CD4-positive, alpha-beta T cell treated with Interleukin-6 for 4 hours (primary cell): ENCODE results near the gene CPM.

Source experiments
- DNase-seq: peaks from one replicate; pipeline ENCODE4 v3.0.0-alpha.2; 2020; ENCODE audit warnings: mixed read lengths

The CPM gene

DNA sequence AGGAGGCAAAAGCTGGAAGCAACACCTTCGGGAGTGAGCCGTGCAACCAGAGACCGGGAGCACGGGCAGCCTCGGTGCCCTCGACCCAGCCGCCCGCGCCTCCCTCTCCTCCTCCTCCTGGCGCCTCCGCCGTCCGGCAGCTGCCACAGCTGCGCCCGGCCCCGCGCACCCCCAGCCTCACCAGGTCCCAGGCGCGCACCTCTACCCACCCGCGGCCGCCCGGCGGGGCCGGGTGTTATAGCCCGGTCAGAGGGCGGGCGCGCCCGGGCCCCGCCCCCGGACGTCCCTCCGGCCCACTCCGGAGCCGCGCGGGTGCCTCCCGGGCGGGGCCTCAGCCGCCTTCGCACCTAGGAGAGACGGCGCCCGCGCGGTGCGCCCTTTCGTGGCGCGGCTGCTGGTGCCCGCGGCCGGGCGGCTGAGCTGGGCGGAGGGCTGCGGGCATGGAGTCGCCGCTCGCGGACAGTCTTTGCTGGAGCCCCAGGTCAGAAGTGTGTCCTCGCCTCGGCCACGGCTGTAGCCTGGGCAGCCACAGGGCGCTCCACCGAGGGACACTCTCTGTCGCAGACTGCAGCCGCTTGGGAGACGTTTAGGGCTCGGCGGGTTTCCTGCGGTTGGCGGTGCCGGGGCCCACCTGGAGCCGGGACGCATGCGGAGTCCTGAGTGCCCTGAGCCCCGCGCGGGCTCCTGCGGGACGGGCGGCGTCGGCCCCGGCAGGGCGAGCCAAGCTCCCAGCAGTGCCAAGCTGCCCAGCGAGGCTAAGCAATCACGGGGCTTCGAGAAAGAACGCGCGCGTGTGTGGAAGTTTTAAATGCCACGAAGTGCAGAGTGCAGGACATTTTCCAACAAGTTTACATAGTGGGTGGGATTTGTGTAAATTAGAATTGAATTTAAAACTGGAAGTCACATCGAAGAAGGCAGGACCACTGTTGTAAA, at the start of gene CPM:
TSS of gene CPM (minus strand) at position 211 of the 933 bp plus-strand sequence. CDS start 334 bp downstream, outside the sequence.
- peak; percentile 76 for DNase-seq

DNA sequence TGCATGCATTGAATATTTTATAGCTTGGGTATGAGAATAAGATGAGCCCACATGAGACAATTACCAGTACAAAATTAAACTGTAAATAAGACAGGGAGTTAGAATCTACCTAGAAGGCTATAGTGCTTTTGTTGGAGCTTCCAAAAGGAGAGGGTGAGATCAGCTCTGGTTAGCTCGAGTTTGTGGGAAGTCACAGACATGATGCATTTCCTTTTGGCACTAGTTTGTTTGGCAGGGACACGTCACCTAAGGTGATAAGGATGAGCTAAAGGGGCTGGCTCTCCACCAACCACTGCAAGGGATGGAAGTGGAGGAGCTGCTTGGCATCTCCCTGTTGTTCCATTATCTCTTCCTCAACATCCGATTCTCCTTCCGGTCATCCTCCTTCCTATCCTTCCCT, 48.5 kb upstream of the CPM start:
- DNase-seq: no peak

DNA sequence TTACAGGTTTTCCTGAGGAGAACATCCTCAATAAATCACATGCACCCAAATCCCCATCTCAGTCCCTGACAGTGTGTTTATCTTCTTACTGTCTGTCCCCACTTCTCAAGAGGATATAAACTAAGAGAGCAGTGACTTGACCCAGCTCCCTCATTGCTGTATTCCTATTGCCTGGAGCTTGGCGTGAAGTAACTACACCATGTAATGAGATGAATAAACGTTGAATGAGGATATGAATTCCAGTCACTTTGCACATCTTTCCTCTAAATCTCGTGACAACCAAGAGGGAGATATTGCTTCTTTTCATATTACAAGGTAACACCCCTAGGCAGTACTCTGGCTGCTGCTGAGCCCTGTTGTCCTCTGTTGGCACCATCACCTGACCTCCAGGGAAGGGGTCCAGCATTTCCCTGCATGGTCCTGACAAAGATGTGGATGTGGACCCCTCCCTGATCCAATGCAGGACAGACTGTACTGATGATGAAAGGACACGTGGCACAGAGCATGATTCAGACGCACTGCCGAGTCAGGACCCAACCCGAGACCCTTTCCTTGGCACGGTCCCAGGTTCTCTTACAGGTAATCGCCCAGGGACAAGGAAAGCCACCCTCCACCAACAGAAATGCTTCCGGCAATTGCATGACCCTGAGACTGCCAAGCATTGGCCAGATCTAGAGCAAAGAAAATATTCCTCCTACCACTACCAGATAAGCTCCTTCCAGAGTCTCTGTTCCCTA, 47.7 kb upstream of the CPM start:
- no peak for DNase-seq

DNA sequence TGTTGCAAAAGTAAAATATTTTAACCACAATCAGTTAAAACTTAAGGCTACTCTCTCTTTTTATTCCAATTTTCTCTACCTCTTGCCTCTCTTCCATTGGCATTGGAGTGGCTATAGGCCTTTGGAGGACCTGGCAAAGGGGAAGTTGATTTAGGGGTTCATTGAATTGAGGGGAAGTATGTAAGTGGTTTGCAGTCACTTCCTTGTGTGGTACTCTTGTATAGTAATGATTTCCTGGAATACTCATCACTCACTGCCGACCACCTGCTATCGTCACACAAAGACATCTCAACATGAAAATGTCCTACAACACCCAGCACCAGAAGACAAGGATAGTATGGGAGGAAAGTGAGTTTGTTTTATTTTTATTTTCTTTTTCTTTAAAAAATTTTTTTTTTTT, 45.7 kb upstream of the CPM start:
- DNase-seq: no peak

GRCh38 chr12:68977909-68978610, 45.1 kb upstream of the CPM start:
- no peak for DNase-seq

GRCh38 chr12:68977335-68977734, 44.4 kb upstream of the CPM start:
- no peak for DNase-seq

- no peak for DNase-seq
These were observed 43.4 kb upstream of the CPM start for GRCh38 chr12:68976395-68976841.

DNA sequence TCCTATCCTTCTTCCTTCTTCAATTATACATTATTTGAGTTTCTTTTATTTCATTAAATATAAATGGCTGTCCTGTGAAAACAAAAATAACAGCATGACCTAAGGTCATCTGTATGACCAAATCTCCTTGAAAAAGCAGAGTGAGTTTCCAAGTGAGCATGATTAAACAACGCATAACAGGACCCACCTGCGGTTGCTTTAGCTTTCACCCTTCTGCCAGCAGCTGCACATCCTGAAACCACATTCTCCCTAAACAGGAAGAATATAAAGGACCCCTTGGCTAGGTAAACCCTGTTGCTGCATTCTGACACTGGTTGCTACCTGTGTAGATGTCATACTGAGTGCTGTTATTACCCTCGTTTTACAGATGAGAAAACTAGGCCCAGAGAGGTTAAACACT, 42.8 kb upstream of the CPM start:
- DNase-seq: no peak

DNA sequence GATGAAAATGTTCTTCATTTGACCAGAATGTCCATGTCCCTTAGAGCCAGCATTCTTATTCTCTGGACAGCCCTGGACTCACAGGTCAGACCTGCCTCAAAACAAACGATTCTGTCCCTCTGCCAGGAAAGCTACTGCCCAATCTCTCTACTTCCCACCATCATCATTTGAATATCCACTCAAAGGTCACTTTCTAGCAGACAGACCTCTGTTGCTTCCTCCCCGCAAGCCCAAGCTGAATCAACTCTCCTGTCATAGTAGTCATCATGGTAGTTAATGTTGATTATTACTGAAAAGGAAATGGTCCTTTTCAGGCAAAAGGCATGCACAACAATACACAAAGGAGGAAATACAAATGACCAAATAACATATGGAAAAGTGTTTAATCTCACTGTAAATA, 39.6 kb upstream of the CPM start:
- no peak for DNase-seq

DNA sequence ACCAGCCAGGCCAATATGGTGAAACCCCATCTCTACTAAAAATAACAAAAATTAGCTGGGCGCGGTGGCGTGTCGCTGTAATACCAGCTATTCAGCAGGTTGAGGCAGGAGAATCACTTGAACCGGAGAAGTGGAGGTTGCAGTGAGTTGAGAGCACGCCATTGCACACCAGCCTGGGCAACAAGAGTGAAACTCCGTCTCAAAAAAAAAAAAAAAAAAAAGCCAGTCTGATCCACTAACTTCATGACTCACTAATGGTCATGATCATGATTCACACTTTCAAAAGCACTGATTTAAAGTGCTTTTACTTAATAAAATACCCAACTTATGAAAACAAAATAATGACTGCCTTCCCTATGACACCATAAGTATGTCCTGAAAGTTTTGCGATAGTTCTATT, 38.4 kb upstream of the CPM start:
- DNase-seq: no peak

DNA sequence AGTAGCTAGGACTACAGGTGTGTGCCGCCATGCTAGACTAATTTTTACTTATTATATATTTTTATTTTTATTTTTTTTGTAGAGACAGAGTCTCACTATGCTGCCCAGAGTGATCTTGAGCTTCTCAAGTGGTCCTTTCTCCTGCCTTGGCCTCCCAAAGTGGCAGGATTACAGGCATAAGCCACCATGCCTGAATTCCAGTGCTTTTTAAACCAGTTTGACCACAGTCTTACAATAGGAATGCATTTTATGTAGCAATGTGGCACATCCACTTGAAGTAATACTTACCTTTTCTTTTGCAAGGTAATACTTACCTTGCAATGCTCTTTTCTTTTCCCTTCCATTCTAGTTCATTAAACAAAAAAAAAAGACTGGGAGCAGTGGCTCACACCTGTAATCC, 38.0 kb upstream of the CPM start:
- DNase-seq: no peak

GRCh38 chr12:68970306-68970705, 37.3 kb upstream of the CPM start:
- no peak for DNase-seq

DNA sequence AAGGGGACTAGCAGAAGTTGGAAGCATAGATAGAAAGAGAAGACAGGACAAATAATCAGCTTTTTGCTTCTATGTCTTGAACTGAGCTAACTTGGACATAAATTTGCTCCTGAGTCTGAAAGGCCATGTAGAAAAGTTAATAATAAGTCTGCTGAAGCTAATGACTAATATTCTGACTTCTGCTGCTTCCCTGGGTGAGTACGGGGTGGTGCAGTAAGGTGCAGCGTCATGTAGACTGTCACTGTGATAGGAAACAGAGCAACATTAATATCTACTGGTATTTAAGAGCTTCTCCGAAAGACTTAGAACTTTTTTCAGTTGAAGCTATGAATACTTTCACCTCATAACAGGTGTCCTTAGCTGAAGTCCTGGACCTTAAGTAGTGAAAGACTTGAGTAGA, 34.1 kb upstream of the CPM start:
- no peak for DNase-seq

DNA sequence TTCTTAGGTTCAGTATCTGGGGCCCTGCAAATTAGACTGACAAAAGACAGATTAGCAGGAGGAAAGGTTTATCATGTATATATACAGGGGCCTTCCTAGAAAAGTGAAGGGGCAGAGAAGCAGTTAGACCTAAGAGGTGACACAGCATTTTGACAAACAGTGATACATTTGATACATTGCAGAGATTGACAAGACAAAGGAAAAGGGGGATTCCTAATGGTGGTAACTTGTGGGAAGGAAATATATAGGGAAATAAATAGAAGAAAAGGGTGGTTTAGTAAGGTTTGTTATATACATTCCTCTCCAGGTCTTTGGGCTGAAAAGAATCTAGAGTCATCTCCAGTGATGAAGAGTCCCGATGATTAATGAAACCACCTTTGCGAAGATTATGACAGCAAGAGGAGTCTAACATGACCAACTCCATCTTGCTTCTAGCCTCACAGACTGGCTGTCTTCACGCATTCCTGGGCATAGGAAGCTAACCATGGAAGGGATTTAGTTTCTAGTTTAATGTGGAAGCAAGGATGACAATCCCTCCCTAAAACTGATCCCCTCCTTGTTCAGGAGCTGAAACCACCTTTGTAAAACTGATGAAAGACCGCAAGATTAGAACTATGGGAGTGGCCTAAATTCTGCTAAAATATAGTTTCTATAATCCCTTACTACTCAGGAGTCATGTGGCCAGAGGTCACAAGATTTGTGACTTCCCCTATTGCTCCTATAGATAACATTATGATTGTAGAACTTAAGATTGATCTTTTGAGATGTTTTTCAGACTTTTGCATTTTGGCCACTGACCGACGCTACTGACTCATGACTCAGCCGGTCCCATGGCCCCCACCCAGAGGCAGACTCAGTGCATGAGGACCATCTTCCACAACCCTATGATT, 31.1 kb upstream of the CPM start:
- no peak for DNase-seq

GRCh38 chr12:68962877-68963855, 30.2 kb upstream of the CPM start:
- DNase-seq: no peak

DNA sequence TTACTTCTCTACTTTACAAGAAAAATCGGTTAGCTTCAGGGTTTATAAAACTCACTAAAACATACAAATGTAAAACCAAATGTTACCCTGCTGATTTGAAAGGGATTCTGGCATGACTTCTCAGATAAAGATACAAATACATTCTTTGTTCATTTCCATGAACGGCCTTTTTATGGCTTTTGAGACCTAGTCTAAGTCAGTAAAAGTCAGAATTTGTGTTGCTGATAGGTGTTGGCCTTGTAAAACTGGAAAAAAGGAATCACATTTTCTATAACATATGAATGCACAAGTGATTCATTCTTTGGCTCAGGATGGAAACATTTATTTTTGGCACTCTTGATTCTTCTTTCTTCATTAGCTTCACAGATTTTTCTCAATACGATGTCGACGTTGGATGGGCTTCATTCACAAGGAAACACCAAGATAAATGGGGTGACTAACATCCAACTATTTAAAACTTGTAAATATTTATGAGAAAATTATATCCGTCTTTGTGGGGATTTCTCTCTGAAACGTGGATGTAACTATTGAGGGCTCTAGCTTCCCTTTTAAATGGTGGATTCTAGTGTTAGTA, 27.0 kb upstream of the CPM start:
- DNase-seq: no peak

DNA sequence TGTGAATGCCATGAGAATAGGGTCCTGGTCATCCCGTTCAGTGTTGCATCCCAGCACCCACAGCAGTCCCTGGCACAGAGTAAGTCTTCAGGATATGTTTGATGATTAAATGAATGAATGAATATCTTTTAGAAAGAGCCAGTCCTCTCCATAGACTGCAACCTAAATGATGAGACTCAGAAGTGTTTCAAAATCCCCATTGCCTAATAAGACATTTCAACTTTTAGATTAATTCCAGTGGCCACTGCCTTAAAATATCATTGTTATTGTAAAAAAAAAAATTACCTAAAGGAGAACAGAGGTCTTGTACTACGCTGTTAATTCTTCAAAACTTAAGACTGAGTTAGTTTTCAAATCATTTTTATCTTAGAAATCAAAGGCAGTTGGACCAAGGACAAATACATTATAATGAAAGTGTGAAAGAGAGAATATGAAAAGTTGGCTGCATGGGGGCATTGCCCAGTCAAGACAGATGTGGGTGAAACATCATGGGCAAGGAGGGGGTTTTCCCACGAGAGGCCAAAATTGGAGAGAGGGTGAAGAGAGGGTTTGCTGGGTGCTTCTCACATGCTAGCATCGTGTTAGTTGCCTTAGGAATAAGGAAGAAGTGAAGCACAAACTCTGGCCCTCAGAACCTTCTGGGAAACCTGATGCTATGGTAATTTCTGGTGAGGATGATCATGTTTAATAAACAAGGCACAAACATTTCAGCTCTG, 26.3 kb upstream of the CPM start:
- no peak for DNase-seq

GRCh38 chr12:68958322-68958721, 25.4 kb upstream of the CPM start:
- no peak for DNase-seq

- DNase-seq: no peak
These were observed 24.3 kb upstream of the CPM start for GRCh38 chr12:68957273-68957672.

GRCh38 chr12:68956466-68956865, 23.5 kb upstream of the CPM start:
- no peak for DNase-seq
